ENCODE results near the gene PAFAH1B1.
"Not testable (repeated sequence)": the region's sequence is repeated elsewhere in the genome, so short reads cannot be mapped to it uniquely, and the experiment has no call there.

The PAFAH1B1 gene

GRCh38 chr17:2636169-2636930 is 42.9 kb downstream of the PAFAH1B1 start:
- no peak for DNase-seq

GRCh38 chr17:2637422-2637821 is 44.0 kb downstream of the PAFAH1B1 start:
- DNase-seq = no peak

- no peak for DNase-seq
Measured at GRCh38 chr17:2644971-2645370, 51.5 kb downstream of the PAFAH1B1 start.

- no peak for DNase-seq
Measured at GRCh38 chr17:2647957-2648356, 54.5 kb downstream of the PAFAH1B1 start.

GRCh38 chr17:2649191-2649590 is 55.7 kb downstream of the PAFAH1B1 start:
- no peak for DNase-seq

- not testable (repeated sequence) for DNase-seq
Measured at GRCh38 chr17:2652911-2653310, 59.5 kb downstream of the PAFAH1B1 start.

- no peak for DNase-seq
Measured at GRCh38 chr17:2655546-2655945, 62.1 kb downstream of the PAFAH1B1 start.

GRCh38 chr17:2656283-2656682 is 62.8 kb downstream of the PAFAH1B1 start:
- peak; percentile 5 for DNase-seq

GRCh38 chr17:2659337-2659736 is 65.9 kb downstream of the PAFAH1B1 start:
- DNase-seq = peak; percentile 71

GRCh38 chr17:2660410-2660809 is 67.0 kb downstream of the PAFAH1B1 start:
- not testable (repeated sequence) for DNase-seq

GRCh38 chr17:2672026-2672425 is 78.6 kb downstream of the PAFAH1B1 start:
- DNase-seq = no peak

- not testable (repeated sequence) for DNase-seq
Measured at GRCh38 chr17:2679247-2679646, 85.8 kb downstream of the PAFAH1B1 start.

GRCh38 chr17:2680961-2681360 is 87.5 kb downstream of the PAFAH1B1 start:
- DNase-seq = no peak

- DNase-seq = no peak
Measured at GRCh38 chr17:2681650-2682049, 88.2 kb downstream of the PAFAH1B1 start.

- peak; percentile 58 for DNase-seq
Measured at GRCh38 chr17:2682176-2682938, 88.9 kb downstream of the PAFAH1B1 start.

- no peak for DNase-seq
Measured at GRCh38 chr17:2683912-2684311, 90.5 kb downstream of the PAFAH1B1 start.

- no peak for DNase-seq
Measured at GRCh38 chr17:2684549-2684948, 91.1 kb downstream of the PAFAH1B1 start.

GRCh38 chr17:2685696-2686095 is 92.2 kb downstream of the PAFAH1B1 start:
- DNase-seq = no peak

GRCh38 chr17:2687074-2687418 is 93.6 kb downstream of the PAFAH1B1 start:
- no peak for DNase-seq

- no peak for DNase-seq
Measured at GRCh38 chr17:2688351-2689342, 95.2 kb downstream of the PAFAH1B1 start.

- no peak for DNase-seq
Measured at GRCh38 chr17:2689411-2690164, 96.1 kb downstream of the PAFAH1B1 start.
